HG03469 (cell line): Measurements from ENCODE around the gene ZC3H4.
"Not testable (repeated sequence)": the region's sequence is repeated elsewhere in the genome, so short reads cannot be mapped to it uniquely, and the experiment has no call there.

Source experiments
- ATAC-seq: cut with Tn5 transposase; IDR thresholded peaks from one replicate; pipeline ENCODE4 v1.9.1; 2021; ENCODE audit warnings: mild to moderate bottlenecking, moderate library complexity, moderate number of reproducible peaks; ENCODE audit not compliant: unreplicated experiment

Gene ZC3H4

DNA sequence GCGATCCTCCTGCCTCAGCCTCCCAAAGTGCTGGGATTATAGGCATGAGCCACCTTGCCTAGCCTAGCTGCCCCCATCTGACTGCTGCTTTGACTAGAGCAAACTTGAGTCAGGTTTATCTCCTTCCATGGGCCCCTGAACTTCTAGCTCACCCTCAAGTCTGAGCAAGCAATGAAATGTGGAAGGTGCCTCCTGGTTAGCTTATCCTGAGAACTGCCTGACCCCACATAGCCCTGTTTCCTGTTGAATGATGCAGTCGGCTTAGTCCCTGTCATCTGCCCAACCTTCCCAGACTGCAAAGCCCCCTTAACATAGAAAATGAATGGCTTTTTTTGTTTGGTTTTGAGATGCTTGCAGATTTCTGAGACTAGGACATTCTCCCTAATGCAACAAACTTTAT is 56.2 kb downstream of the ZC3H4 start:
- no peak for ATAC-seq

DNA sequence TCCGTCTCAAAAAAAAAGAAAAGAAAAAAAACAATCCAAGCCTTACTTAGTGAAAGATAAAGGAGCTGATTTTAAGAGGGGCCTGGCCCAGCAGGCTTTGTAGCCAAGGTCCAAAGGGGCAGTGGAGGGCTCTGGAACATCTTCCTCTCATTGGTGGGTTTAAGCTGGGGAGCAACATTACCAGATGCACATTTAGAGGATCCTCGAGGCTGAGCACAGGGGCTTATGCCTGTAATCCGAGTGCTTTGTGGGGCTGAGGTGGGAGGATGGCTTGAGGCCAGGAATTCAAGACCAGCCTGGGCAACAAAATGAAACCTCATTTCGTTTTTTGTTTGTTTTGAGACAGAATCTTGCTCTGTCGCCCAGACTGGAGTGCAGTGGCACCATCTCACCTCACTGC is 57.2 kb downstream of the ZC3H4 start:
- ATAC-seq, result no peak

DNA sequence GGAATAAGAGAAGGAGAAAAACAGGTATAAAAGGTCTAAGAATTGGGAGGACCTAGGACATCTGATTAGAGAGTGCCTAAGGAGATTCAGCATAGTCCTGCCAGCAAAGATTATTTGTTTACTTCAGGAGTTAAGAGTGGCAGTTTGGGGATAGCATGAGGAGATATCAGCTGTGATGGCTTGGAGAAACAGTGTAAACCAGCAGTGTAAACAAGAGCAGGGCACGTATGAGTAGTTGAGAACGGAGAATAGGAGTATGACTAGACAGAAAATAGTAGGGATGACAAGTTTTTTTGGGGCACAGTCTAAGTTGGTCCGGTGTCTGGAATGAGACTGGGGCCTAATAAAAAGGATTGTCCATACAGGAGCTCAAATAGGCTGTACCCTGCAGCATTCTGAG is 63.0 kb downstream of the ZC3H4 start:
- not testable (repeated sequence) for ATAC-seq

DNA sequence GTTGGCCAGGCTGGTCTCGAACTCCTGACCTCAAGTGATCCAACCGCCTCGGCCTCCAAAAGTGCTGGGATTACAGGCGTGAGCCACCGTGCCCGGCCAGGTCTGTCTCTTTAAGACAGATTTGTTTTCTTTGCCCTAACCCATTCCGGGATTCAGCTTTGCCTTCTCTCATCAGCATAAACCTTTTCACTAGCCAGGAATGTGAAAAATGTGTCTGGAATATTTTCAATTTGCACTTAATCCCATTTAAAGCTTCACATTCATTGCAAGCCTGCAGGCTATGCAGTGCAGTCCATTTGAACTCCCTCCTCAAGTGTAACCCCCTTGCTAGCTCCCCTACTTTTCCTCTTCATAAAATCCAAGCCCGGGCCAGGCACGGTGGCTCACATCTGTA is 64.3 kb downstream of the ZC3H4 start:
- no peak for ATAC-seq

DNA sequence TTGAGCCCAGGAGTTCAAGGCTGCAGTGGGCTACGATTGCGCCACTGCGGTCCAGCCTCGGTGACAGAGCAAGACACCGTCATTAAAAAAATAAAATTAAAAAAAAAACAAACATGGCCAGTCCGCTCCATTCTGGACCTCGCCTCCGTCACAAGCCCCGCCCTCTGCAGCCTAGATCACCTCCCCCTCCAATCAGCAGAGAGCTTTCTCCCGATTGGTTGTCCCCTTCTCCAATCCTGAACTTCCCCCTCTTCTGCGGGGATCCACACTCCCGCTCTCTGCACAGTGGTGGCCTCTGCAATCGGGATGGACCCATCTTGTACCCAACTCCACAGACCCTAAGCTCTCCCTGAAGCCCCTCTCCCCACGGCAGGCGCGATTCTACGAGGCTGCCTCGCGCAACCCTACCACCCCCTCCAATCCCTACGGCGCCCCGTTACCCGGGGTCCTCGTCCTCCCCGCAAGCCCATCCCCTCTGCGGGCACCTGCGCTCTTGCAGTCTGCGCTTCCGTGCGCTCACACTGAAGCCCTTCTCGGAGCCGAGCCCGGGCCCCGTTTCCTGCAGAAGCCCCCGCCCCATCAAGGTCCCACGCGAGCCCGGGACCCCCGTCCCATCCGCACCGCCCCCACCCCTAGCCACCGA is 65.7 kb downstream of the ZC3H4 start:
- peak; percentile 6 for ATAC-seq

DNA sequence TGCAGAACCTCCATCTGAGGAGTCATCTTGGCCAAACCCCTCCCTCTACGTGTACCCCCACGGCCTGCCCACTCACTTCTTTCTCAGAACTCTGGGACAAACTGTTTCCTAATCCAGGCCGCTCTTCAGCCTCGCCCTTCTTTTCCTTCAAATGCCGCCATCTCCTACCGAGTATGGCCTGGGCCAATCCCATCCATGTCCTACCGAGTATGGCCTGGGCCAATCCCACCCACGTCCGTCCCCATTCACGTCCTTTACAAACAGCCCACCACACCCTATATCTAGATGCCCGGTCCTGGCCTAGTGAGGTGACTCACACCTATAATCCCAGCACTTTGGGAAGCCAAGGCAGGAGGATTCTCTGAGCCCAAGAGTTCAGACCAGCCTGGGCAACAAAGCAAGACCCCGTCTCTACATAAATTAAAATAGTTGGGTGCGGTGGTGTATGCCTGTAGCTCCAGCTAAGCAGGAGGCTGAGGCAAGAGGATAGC is 66.3 kb downstream of the ZC3H4 start:
- no peak for ATAC-seq

DNA sequence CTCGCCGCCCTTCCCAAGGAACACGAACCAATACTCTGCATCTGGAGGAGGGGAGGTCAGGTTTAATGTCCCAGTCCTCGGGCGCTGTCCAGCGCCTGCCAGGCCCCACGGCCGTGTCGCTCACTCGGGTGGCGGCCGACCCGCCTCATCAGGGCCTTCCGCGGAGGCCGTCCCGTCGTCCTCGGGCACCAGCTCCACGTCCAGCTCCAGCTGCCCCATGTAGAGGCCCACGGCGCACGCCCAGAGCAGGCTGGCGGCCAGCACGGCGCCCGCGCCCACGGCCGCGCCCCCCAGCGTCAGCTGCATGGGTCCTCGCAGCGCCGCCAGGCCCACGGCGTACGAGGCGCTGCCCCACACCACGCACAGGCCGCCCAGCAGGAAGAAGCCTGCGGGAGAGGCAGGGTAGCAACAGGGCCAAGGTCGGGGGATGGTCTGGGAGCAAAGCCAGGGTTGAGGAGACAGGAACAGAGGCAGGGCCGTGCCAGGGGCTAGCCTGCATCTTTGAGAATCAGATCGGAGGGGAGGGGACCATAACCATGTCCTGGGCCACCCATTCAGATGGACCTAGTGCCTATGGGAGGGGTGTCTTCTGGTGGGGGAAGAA is 67.6 kb downstream of the ZC3H4 start:
- no peak for ATAC-seq

DNA sequence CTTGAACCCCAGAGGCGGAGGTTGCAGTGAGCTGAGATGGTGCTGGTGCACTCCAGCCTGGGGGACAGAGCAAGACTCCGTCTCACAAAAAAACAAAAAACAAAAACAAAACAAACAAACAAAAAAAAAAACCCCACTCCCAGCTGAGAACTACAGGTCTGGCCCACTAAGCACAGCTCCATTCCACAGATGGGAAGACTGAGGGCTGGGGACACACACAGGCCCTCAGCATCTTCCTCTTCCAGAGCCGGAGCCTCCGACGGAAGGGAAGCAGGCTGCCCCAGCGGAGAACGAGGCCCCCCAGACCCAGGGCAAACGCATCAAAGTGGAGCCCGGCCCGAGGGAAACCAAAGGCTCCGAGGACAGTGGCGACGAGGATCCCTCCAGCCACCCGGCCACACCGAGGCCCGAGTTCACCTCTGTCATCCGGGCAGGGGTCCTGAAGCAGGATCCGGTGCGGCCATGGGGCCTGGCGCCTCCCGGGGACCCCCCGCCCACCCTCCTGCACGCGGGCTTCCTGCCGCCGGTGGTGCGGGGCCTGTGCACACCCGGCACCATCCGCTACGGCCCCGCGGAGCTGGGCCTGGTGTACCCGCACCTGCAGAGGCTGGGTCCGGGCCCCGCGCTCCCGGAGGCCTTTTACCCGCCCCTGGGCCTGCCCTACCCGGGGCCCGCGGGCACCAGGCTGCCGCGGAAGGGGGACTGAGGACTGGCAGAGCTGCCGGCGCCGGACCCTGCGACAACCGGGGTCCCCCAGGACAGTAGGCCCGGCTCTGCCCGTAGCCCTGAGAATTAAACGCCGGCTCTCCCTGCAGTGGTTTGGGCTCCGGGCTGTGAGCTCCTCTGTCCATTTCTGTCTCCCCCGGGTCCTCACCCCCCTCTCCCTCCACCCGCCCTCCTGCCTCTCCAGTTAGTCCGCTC is 68.4 kb downstream of the ZC3H4 start:
- ATAC-seq, result no peak

DNA sequence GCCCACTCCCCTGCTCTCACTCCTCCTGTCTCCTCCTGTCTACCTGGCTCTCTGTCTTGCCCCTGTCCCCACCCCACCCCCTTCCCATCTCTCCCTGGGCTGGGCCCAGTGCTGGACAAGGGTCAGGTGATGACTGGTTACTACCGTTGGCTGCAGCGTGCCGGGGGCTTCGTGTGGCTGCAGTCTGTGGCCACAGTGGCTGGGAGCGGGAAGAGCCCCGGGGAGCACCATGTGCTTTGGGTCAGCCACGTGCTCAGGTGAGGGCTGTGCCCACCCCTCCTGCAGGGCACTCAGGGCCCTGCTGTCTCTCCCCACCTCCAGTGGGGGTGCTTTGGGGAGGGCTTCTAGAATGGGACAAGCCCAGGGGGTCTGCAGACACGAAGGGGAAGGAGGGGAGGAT is 72.7 kb downstream of the ZC3H4 start:
- no peak for ATAC-seq

DNA sequence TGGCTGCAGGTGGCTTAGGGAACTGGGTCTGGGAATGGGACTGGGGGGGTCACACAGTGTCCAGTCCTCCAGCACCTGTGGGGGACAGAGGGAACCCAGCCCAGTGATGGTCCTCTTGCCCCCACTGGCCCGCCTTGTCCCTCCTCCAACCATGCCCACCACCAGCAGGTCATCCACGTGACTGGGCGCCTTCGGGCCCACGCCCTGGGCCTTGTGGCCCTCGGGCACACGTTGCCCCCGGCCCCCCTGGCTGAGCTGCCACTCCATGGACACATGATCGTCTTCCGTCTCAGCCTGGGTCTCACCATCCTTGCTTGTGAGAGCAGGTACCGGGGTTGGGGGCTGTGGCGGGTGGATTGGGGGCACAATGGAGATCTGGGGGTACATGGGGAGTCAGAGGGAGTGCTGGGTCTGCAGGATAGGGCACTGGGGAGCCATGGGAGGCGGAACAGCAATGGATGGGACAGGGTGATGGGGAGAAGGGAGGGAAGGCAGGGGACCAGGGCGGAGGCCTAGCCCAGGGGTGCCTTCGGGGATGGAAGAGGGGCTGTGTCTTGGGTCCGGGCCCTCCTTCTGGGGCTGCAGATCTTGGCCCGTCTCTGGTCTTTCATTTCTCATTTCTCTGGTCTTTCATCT is 74.2 kb downstream of the ZC3H4 start:
- ATAC-seq, result no peak

DNA sequence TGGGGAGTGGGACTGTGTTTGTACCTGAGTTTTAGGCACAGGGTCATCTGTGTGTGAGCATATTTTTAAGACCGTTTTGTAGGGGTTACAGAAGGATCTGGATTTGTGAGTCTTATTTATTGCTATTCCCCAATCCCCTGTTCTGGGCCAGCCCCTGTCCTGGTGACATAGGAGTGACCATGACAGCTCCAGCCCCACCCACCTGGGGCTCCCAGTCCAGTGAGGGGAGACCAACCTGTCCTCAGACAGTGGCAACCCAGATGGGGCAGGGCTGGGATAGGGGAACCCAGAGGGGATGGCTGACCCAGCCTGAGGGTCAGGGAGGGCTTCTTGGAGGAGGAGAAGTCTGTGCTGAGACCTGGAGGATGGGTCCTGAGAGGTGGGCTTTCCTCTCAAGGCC is 75.8 kb downstream of the ZC3H4 start:
- ATAC-seq, result no peak

DNA sequence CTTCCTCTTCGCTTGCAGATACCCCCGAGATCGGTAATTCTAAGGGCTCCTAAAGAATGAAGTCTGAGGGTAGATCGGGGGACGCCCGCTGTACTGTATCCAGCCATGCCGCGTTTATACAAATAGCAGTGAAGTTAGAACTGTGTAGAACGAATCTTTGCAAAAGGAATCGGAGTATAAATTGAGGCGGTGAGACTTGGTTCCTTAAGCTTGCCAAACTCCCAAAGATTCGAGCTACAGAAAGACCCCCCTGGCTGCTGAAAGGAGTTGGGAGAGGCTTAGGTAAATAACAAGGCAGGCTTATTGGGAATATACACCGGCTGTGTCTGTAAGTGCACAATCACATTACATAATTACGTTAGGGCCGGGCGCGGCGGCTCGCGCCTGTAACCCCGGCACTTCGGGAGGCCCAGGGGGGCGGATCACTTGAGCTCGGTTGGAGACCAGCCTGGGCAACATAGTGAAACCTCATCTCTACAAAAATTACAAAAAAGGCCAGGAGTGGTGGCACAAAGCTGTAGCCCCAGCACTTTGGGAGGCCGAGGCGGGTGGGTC is 77.4 kb downstream of the ZC3H4 start:
- ATAC-seq, result no peak

DNA sequence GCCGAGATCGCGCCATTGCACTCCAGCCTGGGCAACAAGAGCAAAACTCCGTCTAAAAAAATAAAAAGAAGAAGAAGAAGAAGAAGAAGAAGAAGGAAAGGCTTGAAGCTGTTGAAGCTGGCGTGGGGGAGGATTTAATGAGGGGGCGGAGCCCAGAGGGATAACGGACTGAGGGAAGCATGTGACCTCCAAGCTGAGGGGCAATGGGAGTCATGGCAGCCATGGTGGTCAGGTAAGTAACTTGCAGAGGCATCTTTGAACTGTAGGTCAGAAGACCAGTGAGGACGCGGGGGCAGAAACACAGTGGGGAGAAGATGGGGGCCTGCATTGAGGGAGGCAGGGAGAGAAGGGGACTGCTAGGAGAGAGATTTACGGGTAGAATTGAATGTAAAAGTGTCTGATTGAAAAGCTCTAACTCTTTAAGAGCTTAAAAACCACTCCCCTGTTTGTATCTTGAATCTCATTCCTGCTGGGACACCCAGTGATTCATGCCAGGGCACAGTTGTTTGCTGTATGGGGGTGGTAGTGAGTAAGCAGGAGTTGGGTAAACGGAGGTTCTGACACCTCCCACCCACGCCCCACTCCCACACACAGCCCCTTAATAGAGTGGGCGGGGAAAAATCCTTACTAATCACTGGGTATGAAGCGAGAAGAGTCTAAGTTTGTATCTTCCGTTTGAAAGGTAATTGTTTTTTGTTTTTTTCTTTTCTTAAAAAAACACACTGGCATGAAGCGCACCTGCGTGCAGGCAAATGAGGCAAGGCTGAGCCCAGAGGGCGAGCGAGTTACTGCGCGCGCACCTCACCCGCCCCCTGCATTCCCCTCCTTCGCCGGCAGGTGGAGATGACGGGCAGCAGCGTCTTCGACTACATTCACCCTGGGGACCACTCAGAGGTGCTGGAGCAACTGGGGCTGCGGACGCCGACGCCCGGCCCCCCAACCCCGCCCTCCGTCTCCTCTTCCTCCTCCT is 78.2 kb downstream of the ZC3H4 start:
- ATAC-seq, result no peak

DNA sequence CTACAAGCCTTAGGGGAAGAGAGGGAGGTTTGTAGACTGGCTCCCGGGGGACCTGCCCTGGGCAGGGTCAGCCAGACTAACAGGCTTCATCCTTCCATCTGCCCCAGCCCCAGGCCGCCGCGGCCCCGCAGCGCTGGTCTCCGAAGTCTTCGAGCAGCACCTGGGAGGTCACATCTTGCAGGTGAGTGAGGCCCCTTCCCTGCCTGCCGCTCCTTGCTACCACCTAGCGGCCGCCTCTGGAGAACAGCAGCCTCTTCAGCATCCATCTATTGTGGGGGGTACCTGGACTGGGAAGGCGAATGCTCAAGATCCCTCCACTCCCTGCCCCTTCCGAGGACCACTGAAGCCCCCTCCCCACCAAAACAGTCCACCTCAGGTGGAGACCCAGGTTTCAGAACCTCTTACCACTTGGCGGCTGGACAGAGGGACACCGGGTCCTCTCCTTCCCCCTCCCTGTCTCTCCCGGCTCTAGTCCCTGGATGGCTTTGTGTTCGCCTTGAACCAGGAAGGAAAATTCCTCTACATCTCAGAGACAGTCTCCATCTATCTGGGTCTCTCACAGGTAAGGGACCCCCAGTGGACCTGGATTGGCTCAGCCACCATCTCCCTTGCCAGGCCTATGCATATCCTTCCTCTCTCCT is 81.3 kb downstream of the ZC3H4 start:
- ATAC-seq, result no peak

DNA sequence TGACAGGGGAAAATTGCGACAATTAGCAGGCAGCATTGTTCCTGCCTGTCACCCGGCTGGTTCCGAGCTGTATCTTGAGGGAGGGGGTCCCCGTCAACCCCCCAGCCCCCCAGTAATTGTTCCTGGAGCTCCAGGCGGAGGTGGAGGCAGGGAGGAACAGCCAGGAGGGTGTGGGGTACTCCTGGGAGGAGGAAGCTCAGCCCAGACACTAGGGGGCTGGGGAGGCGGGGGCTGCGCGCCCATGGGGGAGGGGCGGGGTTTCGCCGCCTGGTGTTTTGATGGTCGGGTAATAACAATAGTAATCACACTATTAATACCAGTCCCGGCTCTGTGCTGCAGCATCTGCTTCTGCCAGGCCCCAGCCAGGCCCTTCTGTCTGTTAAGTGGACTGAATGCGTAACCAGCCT is 85.4 kb downstream of the ZC3H4 start:
- no peak for ATAC-seq

DNA sequence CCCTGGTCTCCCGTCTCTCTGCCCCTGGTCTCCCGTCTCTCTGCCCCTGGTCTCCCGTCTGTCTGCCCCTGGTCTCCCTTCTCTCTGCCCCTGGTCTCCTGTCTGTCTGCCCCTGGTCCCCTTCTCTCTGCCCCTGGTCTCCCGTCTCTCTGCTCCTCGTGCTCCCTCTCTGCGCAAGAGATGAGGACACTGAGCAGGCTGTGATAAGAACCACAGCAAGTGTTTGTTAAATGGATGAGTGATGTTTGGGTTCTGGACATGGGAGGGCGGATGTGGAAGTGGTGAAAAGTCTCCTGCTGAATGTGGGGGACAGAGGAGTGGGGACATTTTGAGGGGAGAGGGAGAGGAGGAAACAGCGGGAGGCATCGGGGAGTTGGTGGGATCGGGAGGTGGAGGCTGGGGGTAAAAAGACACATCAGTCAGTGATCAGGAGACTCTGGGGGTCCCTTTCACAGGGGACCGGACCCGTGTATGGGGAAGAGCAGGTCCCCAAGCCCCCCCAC is 85.9 kb downstream of the ZC3H4 start:
- no peak for ATAC-seq

DNA sequence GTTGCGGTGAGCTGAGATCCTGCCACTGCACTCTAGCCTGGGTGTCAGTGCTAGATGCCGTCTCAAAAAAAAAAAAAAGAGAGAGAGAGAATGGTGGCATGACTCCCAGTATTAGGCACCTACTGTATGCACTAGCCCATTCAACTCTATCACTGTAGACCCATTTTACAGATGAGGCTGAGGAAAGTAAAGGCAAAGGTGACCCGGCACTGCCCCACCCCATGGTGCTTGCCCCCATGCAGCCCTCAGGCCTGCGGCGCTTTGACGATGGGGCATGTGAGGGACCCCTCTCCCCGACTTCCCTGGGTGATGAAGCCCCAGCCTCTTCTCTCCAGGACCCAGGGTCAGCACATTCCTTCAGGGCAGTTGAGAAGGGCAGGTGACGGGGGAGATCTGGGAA is 86.7 kb downstream of the ZC3H4 start:
- no peak for ATAC-seq

DNA sequence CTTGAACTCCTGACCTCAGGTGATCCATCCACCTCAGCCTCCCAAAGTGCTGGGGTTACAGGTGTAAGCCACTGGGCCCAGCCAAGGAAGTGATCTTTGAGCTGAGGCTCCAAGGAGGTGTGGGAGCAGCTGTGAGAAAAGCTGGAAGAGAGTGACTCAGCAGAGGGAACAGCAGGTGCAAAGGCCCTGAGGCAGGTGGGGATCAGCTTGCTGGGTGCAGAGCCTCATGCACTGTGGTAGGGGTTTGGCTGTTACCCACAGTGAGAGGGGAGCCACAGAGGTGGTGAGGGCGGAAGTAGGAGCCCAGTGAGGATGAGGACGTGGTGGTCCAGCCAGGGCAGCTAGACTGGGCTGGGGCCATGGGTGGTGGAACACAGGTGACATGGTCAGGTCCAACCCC is 87.4 kb downstream of the ZC3H4 start:
- no peak for ATAC-seq

DNA sequence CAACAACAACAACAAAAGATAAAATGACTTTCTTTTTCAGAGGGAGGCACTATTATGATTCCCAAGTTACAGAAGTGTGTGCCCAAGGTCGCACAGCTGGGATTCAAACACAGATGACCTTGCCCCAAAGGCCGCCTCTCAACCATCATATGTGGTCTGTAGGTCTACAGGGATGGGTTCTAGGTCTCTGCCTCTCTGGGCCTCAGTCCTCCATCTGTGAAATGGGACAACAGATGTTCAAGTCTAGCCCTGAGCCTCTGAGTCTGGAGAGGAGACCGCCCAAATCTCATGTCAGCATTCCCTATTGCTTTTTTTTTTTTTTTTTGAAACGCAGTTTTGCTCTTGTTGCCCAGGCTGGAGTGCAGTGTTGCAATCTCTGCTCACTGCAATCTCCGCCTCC is 89.1 kb downstream of the ZC3H4 start:
- ATAC-seq, result no peak
